ENCODE results near the gene KLHDC2. TPM values are rescaled to one million over a fixed set of nuclear protein-coding genes. Genes with fewer than 3 reads are reported as not detected.
"Not testable (repeated sequence)": the region's sequence is repeated elsewhere in the genome, so short reads cannot be mapped to it uniquely, and the experiment has no call there.

Gene KLHDC2, protein sequence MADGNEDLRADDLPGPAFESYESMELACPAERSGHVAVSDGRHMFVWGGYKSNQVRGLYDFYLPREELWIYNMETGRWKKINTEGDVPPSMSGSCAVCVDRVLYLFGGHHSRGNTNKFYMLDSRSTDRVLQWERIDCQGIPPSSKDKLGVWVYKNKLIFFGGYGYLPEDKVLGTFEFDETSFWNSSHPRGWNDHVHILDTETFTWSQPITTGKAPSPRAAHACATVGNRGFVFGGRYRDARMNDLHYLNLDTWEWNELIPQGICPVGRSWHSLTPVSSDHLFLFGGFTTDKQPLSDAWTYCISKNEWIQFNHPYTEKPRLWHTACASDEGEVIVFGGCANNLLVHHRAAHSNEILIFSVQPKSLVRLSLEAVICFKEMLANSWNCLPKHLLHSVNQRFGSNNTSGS
- 10 to 100 TPM; 21.2 to 23.3 TPM for total RNA-seq

DNA sequence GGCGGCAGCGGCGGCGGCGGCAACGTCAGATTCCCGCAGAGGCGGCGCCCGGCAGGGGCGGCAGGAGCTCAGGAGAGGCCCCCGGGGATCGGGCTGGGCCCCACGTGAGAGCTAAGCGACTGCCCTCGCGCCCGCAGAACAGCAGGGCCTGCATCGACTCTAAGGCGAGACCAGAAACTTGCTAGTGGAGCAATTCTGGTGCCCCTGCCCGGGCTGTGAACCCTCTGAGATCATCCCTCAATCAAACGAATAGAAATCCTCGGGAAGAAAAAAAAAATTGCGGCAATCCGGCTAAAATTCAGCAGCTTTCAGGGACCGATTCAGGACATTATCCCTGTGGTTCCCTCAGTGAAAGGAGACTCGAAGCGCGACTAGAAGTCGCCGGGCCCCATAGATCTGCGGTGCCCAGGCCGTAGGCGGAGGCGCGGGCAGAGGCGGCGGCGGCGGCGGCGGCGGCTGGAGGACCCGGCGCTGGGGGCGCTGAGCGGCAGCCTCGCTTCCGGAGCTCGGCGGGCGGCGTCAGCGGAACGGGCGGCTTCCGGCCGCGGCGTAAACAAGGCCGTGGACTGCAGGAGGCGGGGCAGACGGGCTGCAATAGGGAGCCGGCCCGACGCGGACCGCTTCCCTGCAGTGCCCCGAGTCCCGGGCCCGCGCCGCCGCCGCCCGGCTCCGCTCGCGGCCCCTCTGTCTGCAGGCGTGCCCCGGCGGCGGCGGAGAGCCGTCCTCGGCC is at the start of gene KLHDC2:
TSS of gene KLHDC2 (plus strand) at position 583 of the 730 bp plus-strand sequence. CDS start 316 bp downstream, outside the sequence.
- POLR2A ChIA-PET = interaction anchor here (0.6 to 3.2 kb wide), 14 partner anchors 13 to 181 kb away, joined by 3 to 39 read pairs (median 6); partner anchors contain the start of genes DNAAF2, KLHDC1, LRR1 and MGAT2

GRCh38 chr14:49720744-49721143 is 47.2 kb upstream of the KLHDC2 start:
- ChIA-PET CTCF (no interaction called here), POLR2A (no interaction called here)

More for the DNA sequence above, at the start of gene KLHDC2:
- CTCF ChIA-PET = interaction anchor here (0.6 to 3.3 kb wide), 13 partner anchors 12 to 543 kb away, joined by 3 to 15 read pairs (median 3); partner anchors contain the start of genes DNAAF2, KLHDC1, MGAT2 and NEMF

DNA sequence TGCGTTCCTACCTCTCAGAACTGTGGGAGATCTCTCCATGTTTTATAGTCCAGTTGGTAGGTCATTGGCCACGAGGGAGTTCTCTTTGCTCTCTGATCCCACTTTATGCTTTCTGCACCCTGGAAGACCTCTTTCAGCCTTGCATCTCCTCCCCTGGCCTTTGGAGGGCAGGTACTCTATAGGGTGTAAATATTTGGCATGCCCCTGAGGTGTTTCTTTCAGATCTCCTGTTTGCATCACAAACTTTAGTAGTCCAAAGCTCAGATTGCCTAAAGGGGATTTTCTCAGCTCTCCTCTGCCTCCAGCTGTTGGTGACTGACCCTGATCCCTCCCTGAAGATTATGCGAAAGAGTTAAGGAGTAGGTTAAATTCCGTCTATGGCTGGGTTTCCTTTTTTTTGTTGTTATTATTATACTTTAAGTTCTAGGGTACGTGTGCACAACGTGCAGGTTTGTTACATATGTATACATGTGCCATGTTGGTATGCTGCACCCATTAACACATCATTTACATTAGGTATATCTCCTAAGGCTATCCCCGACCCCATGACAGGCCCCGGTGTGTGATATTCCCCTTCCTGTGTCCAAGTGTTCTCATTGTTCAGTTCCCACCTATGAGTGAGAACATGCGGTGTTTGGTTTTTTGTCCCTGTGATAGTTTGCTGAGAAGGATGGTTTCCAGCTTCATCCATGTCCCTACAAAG is 46.1 kb upstream of the KLHDC2 start:
- POLR2A ChIA-PET, CTCF ChIA-PET: not testable (repeated sequence)

DNA sequence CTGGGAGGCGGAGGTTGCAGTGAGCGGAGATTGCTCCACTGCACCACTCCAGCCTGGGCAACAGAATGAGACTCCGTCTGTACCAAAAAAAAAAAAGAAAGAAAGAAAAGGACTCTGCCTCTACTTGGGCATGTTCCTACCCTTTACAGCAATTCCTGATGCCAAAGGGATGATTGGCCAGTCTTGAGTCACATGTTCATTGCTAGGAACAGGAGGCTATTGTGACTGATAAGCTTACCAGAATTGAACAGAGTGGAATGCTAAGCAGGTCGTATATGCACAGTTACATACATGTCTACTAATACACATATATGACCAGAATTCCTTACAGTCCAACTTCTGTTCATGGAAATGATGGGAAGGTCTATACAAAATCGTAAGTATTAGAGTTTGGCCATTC is 40.8 kb upstream of the KLHDC2 start:
- POLR2A ChIA-PET = no interaction called here
- CTCF ChIA-PET = interaction anchor here (0.7 kb wide), 1 partner anchor 74 kb away, joined by 3 read pairs; no protein-coding TSS in a partner anchor

DNA sequence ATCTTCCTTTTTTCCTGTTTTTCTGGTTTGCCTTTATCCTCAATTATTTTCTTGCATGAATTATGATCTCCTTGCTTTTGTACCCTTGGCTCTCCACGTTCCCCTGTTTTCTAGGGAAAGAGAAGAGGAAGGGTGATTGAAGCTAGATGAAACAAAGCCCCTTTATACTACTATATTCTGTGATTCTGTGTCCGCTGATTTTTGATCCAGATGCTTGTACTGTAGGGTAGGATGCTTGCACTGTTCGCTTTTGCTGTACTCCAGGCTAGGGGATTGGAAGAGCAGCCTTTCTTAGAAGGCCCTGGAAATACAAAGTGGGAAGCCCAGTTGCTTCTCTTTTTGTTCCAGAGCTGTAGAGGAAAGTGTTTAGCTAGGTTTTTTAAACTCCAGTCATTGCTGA is 35.1 kb upstream of the KLHDC2 start:
- ChIA-PET CTCF (no interaction called here), POLR2A (no interaction called here)

DNA sequence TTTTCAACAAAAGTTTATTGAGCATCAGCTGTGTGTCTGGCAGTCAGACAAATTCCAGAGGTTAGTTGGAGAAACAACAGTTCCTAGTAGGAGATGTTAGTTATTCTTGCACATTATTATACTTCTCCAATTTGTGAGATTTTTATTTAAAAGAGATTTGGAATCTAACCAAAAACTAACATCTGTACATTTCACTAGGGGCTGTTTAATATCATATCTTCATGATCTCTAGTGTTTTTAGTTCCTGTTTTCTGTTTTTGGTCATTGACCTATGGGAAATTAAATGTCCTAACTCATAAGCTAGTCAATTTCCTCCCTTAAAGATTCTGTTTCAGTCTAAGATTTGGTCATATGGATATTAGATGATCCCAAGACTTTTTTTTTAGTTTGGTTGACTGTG is 34.1 kb upstream of the KLHDC2 start:
- ChIA-PET CTCF (no interaction called here), POLR2A (no interaction called here)

- POLR2A ChIA-PET = not testable (repeated sequence)
- CTCF ChIA-PET = interaction anchor here (1.0 to 1.2 kb wide), 2 partner anchors 11 to 101 kb away, joined by 3 to 4 read pairs; no protein-coding TSS in a partner anchor
Measured at GRCh38 chr14:49735669-49736068, 32.3 kb upstream of the KLHDC2 start.

GRCh38 chr14:49745191-49745590 is 22.8 kb upstream of the KLHDC2 start:
- ChIA-PET CTCF (no interaction called here), POLR2A (no interaction called here)

GRCh38 chr14:49746476-49746875 is 21.5 kb upstream of the KLHDC2 start:
- POLR2A ChIA-PET, CTCF ChIA-PET: not testable (repeated sequence)

DNA sequence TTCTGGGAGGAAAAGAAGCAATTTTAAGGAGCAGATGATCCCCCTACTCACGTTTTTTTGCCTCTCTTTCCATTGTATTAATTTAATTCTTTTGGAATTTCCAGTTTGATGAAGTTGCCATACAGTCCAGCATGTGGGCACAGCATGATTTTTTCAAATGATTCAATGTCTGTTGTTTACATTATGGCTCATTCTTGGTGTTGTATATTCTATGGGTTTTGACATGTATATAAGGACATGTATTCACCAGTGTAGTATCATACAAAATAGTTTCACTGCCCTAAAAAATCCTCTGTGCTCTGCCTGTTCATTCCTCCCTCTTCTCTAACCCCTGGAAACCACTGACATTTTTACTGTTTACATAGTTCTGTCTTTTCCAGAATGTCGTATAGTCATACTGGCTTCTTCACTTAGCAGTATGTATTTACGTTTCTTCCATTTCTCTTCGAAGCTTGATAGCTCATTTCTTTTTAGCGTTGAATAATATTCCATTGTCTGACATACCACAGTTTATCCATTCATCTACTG is 13.3 kb upstream of the KLHDC2 start:
- POLR2A ChIA-PET = no interaction called here
- CTCF ChIA-PET = no interaction called here

DNA sequence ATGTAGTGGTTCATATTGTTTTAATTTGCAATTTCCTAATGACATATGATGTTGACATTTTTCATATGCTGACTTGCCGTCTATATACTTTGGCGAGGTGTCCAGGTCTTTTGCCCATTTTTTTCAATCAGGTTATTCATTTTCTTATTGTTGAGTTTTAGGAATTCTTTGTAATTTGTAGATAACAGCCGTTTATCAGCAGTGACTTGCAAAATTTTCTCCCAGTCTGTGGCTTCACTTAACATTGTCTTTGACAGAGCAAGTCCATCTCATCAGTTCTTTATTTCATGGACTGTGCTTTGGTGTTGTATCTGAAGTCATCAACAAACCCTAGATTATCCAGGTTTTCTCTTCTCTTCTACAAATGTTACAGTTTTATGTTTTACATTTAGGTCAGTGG is 12.6 kb upstream of the KLHDC2 start:
- CTCF ChIA-PET = no interaction called here
- POLR2A ChIA-PET = no interaction called here

DNA sequence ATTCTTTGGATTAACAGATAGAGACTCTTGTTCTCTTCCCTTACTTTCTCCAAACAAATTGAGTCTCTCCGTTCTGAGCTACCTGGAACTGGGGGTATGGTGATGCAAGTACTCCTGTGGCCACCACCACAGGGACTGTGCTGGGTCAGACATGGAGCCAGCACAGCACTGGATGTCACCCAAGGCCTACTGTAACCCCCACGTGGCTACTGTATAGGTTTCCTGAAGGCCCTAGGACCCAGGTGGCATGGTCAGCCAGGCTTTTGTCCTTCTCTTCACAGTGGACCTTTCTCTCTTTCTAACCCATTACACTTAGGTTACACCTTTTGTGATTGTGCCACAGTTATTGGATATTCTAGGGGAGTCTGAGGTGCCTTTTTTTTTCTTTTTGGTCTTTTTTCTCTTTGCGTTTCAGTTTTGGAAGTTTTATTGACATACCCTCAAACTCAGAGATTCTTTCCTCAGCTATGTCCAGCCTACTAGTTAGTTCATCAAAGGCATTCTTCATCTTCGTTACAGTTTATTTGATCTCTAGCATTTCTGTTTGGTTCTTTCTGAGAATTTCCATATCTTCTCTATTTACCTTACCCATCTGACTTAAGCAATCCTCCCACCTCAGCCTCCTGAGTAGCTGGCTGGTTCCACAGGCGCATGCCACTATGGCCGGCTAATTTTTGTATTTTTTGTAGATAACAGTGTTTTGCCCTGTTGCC is 6.0 kb upstream of the KLHDC2 start:
- CTCF ChIA-PET = no interaction called here
- POLR2A ChIA-PET = no interaction called here

- ChIA-PET POLR2A (interaction anchor here (0.6 to 3.2 kb wide), 8 partner anchors 71 to 181 kb away, joined by 3 to 39 read pairs (median 7); partner anchors contain the start of genes DNAAF2, MGAT2, NEMF and POLE2), CTCF (interaction anchor here (0.6 to 3.3 kb wide), 9 partner anchors 70 to 315 kb away, joined by 3 to 15 read pairs (median 4); partner anchors contain the start of genes DNAAF2, KLHDC1 and NEMF)
Measured at GRCh38 chr14:49766839-49767238, 1.1 kb upstream of the KLHDC2 start.

GRCh38 chr14:49767270-49767570 is 733 bp upstream of the KLHDC2 start:
- POLR2A ChIA-PET = interaction anchor here (0.6 to 3.2 kb wide), 9 partner anchors 72 to 181 kb away, joined by 3 to 39 read pairs (median 7); partner anchors contain the start of genes DNAAF2, LRR1, MGAT2 and NEMF
- CTCF ChIA-PET = interaction anchor here (0.6 to 3.3 kb wide), 9 partner anchors 75 to 315 kb away, joined by 3 to 15 read pairs (median 4); partner anchors contain the start of genes DNAAF2, KLHDC1, MGAT2 and NEMF

GRCh38 chr14:49768301-49769121 is 558 bp downstream of the KLHDC2 start:
- POLR2A ChIA-PET = interaction anchor here (0.5 to 3.2 kb wide), 15 partner anchors 12 to 348 kb away, joined by 3 to 39 read pairs (median 4); partner anchors contain the start of genes DNAAF2, KLHDC1, LRR1 and MGAT2
- CTCF ChIA-PET = interaction anchor here (0.5 to 3.3 kb wide), 10 partner anchors 11 to 542 kb away, joined by 3 to 15 read pairs (median 4); partner anchors contain the start of genes DNAAF2, KLHDC1, MGAT2 and NEMF

DNA sequence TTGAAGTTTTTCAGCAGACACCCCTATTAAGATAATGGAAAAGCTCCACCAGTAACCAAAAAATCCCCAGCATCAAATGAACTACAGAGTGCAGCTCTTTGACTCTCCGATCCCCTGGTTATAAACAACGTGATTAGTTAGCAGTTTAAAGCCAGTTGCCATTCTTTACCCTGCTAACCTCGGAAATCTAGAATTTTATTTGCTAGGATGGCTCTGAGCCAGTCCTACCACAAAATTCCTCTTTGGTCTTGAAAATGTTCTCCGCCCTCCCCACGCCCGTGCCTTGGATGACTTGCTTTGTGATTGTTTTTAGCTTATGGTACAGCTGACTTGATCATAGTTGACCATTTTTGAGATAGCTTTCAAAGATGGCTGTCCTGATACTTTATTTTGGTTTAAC is 1.2 kb downstream of the KLHDC2 start:
- POLR2A ChIA-PET = interaction anchor here (0.5 to 3.2 kb wide), 10 partner anchors 12 to 347 kb away, joined by 3 to 39 read pairs (median 6); partner anchors contain the start of genes DNAAF2, KLHDC1, MGAT2 and NEMF

DNA sequence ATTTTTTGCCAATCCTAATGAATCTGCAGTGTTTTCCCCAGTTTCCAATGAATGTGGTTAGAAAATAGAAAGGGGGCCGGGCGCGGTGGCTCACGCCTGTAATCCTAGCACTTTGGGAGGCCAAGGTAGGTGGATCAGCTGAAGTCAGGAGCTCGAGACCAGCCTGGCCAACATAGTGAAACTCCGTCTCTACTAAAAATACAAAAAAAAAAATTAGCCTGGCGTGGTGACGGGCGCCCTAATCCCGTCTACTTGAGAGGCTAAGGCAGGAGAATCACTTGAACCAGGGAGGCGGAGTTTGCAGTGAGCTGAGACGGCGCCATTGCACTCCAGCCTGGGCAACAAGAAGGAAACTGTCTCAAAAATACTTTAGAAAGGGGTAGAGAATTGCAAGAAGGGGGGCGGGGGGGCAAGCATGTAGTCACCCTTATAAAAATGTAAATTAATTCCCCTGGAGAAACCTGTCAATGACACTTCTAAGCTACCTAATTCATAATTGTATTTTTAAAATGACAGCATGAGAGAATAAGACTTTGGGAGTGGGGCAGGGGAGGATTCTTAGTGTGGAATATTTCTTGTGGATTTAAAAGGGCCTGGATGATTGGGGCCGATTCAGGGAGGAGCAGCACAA is 1.7 kb downstream of the KLHDC2 start:
- CTCF ChIA-PET = interaction anchor here (2.5 to 3.3 kb wide), 2 partner anchors 82 to 135 kb away, joined by 9 to 15 read pairs; partner anchors contain the start of genes DNAAF2 and NEMF

More for the DNA sequence above, 1.2 kb downstream of the KLHDC2 start:
- CTCF ChIA-PET = interaction anchor here (0.5 to 3.3 kb wide), 4 partner anchors 11 to 135 kb away, joined by 3 to 15 read pairs (median 6); partner anchors contain the start of genes DNAAF2 and NEMF

More for the DNA sequence above, 1.7 kb downstream of the KLHDC2 start:
- POLR2A ChIA-PET = interaction anchor here (0.5 to 3.0 kb wide), 5 partner anchors 13 to 149 kb away, joined by 3 to 39 read pairs (median 9); partner anchors contain the start of genes DNAAF2, MGAT2, NEMF and RPL36AL

Data from activated CD8-positive, alpha-beta memory T cell treated with anti-CD3 and anti-CD28 coated beads for 36 hours (primary cell).